Fibroblast of pulmonary artery (primary cell): ENCODE data around the gene ARID3A.

Source experiments
- DNase-seq: peaks from one replicate; pipeline ENCODE4 v3.0.0-alpha.2; 2010; ENCODE audit warnings: low read depth
- H3K4me3 ChIP-seq: replicated peaks from 2 replicates; pipeline ENCODE4 v1.5.1; 2011; ENCODE audit warnings: low read depth, mild to moderate bottlenecking, control low read depth, low read length, moderate library complexity
- CTCF ChIP-seq: IDR thresholded peaks from 2 replicates; pipeline ENCODE4 v1.5.1; 2011; ENCODE audit warnings: mild to moderate bottlenecking, control low read depth, low read length, inconsistent platforms; ENCODE audit errors: missing control alignments

Gene ARID3A

GRCh38 chr19:1015061-1015781 lies 89.4 kb downstream of the ARID3A start:
- TF ChIP-seq CTCF: no peak
- no peak for DNase-seq
- no peak overlapping the region for H3K4me3 ChIP-seq

DNA sequence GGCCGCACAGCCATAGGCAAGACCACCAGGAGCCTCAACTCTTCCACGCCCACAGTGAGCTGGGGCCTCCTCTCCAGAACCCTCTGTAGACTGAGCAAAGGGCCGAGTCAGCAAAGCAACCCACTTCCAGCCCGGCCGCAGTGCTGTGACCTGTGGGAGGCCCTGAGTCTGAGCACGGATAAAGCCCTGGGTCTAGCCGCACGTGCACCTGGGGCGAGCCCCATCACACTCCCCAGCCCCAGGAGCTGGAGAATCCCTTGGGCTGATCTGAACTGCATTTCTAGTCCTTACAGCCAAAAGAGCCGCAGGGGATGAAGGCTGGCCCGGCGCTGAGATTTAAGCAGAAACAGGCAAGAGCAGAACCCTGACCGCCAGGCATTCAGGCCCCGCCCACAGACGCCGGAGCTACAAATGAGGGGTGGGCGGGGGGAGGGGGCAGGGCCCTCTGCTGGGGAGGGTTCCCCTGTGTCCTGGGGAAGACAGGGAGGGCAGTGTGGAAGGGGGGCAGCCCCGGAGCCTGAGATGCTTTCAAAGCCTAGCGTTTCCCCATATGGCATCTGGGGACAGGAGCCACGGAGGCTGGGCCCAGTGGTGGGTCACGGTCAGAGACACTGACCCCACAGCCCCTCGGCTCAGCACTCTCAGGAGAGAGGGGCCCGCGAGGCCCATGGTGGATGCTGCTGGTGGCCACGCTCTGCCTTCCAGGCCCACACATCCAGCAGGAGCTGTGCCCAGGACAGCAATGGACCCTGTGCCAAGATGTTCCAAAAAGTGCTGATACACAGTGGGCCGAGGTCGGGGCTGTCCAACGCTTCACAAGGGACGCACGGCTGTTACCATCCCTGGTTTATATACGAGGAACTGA lies 90.2 kb downstream of the ARID3A start:
- H3K4me3 ChIP-seq: no peak overlapping the region
- DNase-seq: no peak
- TF ChIP-seq CTCF: no peak

DNA sequence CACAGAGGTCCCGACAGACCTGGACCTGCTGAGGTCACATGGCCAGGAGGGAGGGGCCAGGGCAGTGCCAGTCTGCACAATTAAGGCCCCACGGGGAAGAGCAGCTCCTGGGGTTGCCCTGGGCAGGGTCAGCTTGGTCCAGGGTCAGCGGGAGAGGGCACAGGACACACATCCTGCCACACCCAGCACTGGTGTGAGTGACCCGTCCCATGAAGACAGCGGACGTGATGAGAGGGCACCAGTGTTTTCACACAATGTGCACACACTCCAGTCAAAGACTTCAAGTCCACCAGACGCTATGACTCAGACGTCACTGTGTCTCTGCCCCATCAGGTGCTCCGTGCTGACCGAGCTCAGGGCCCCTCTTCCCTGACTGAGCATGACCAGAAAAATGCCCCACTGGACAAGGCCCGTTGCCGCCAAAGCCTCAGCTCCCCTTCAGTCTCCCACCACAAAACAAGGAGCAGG lies 90.8 kb downstream of the ARID3A start:
- TF ChIP-seq CTCF: no peak
- no peak overlapping the region for H3K4me3 ChIP-seq
- DNase-seq: peak; percentile 54

DNA sequence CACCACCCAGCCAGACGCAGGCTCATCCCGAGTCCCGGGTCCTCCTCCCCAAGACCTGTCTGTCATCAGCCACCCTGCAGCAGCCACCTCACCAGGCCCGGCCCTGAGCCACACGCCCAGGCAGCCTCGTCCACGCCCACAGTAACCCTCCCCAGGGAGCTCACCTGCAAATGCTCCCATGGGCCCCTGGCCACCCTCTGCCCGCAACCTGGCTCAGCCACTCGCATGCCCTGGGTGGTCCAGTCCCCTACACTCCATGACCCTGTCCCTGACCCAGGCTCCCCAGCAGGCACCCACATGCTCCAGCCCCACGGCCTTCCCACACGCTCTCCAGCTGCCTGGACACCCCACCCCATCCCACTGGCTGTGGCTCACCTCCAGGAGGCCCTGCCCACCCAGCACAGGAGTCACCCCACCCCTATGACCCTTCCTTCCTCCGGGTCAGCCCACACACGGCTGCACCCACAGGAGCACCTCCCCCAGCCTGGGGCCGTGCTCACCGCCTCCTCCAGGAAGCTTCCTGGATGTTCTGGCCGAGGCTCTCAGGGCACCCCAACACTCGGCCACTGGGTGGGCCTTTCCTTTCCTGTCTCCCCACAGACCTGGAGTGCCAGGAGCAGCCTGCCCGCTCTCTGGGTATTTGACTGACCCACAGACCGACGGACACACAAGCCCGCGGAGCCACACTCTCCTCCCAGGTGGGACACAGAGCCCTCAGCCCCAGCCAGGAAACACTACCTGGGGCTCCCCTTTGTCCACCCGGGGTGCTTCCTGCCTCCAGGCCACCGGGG lies 91.5 kb downstream of the ARID3A start:
- no peak for TF ChIP-seq CTCF
- no peak for DNase-seq
- no peak overlapping the region for H3K4me3 ChIP-seq

GRCh38 chr19:1017906-1018305 lies 92.1 kb downstream of the ARID3A start:
- TF ChIP-seq CTCF: no peak
- DNase-seq: no peak
- H3K4me3 ChIP-seq: no peak overlapping the region

DNA sequence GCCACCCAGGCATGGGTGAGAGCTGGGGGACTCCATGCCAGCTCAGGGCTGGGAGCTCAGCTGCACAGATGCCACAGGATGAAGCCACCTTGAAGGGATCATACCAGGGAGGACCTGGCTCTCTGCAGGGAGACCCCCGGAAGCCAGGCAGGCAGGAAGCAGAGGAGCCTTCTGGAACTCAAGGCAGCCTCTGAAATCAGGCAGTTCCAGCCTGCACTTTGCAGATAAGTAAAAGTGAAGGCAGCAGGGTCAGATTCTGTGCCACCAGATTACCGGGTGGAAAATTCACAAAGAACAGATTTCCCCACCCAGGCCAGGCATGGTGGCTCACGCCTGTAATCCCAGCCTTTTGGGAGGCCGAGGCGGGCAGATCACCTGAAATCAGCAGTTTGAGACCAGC lies 92.6 kb downstream of the ARID3A start:
- TF ChIP-seq CTCF: no peak
- no peak for DNase-seq
- no peak overlapping the region for H3K4me3 ChIP-seq
